Measurements from ENCODE around the gene PAF1. TPM values are rescaled to one million over a fixed set of nuclear protein-coding genes. Genes with fewer than 3 reads are reported as not detected.
A peak's percentile ranks its signal among the peaks of the same experiment; 100 is the strongest.

PAF1 gene
- total RNA-seq, 2 donors from 2014 or later = 31.9 to 41.6 TPM

DNA sequence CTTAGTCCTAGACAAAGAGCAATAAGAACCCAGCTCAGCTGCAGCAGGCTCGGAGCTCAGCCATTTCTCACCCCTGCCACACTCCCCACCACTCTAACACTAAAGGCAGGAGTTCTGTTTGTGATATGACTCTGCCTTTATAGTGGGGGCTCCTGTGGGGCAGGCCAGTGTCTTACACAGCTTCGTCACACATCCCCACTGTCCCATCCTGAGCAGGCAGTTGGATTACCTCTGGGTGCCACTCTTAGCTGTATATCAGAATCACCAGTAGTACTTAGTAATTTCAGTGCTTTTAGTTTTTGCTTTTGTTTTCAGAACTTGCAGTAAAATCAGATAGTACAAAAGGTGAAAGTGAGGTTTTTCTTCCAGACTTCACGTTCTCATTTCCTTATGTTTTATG, 31.9 kb downstream of the PAF1 start:
- Histone ChIP-seq H3K9me3 (no peaks in the 10 kb centered on the region), H3K27me3 (no peaks in the 10 kb centered on the region), H3K36me3 (peaks cover 26% of the 10 kb centered on the region), H3K27ac (no peak overlapping the region), H3K9ac (ENCODE audit: low read depth in 2 of 2, low read length in 2 of 2) (no peak overlapping the region), H3K4me1 (no peaks in the 10 kb centered on the region), H3K4me3 (no peak overlapping the region)
- DNase-seq = no peak
- TF ChIP-seq, protein P1, sequence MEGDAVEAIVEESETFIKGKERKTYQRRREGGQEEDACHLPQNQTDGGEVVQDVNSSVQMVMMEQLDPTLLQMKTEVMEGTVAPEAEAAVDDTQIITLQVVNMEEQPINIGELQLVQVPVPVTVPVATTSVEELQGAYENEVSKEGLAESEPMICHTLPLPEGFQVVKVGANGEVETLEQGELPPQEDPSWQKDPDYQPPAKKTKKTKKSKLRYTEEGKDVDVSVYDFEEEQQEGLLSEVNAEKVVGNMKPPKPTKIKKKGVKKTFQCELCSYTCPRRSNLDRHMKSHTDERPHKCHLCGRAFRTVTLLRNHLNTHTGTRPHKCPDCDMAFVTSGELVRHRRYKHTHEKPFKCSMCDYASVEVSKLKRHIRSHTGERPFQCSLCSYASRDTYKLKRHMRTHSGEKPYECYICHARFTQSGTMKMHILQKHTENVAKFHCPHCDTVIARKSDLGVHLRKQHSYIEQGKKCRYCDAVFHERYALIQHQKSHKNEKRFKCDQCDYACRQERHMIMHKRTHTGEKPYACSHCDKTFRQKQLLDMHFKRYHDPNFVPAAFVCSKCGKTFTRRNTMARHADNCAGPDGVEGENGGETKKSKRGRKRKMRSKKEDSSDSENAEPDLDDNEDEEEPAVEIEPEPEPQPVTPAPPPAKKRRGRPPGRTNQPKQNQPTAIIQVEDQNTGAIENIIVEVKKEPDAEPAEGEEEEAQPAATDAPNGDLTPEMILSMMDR (IDR thresholded peaks at IDR 0.05) = no peak
- intact Hi-C loops (cut with DNase I) = no loop called here

GRCh38 chr19:39356647-39357046, 34.3 kb downstream of the PAF1 start:
- Histone ChIP-seq H3K4me3 (no peak overlapping the region), H3K27me3 (no peaks in the 10 kb centered on the region), H3K4me1 (no peaks in the 10 kb centered on the region), H3K36me3 (peaks cover 26% of the 10 kb centered on the region), H3K27ac (no peak overlapping the region), H3K9me3 (no peaks in the 10 kb centered on the region), H3K9ac (ENCODE audit: low read depth in 2 of 2, low read length in 2 of 2) (no peak overlapping the region)
- intact Hi-C loops (cut with DNase I) = no loop called here
- TF ChIP-seq, protein P1 (IDR thresholded peaks at IDR 0.05) = no peak
- DNase-seq = no peak

DNA sequence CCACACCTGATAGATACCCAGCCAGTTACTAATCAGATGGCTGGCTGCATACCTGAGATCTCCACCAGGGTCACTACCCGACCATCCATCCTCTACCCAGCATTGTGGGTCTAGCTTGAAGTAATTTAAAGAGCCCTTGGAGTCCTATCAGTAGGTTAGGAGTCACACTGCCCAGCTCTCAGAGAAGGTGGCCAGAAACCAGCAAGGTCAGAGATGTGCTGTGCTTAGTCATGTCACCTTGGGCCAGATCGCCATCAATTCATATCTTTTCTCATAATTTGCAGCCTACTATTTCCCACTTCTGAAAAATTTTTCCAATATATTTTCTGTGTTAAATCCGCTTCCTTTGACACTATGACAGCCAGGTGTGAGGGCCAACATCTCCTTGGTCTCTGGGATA, 34.8 kb downstream of the PAF1 start:
- H3K27me3 ChIP-seq = no peaks in the 10 kb centered on the region

DNA sequence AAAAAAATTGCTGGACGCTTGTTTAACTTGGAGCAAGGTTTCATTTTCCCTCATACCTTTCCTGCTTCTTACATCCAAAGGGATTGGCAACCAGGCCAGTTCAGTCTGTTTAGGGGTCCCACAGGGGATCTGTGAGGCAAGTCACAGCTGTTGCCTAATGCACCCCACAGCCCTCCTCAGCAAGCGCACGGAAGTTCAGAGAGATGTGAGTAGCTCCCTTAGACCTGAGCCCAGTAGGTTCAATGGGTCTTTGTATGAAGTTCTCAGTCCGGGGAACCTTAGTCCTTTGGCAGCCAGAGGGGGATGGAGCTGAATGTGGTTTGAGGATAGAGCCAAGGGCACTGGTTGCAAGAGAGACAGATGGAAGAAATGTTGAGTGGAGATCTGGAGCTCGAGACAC, 35.7 kb downstream of the PAF1 start:
- Histone ChIP-seq H3K9ac (ENCODE audit: low read depth in 2 of 2, low read length in 2 of 2) (no peak overlapping the region), H3K27ac (no peak overlapping the region), H3K36me3 (peaks cover 26% of the 10 kb centered on the region), H3K4me3 (no peak overlapping the region), H3K4me1 (no peaks in the 10 kb centered on the region), H3K27me3 (no peaks in the 10 kb centered on the region), H3K9me3 (no peaks in the 10 kb centered on the region)
- intact Hi-C loops (cut with DNase I) = no loop called here
- TF ChIP-seq, protein P1 (IDR thresholded peaks at IDR 0.05) = no peak
- no peak for DNase-seq

More for the DNA sequence above, 34.8 kb downstream of the PAF1 start:
- H3K9ac ChIP-seq (ENCODE audit: low read depth in 2 of 2, low read length in 2 of 2) = no peak overlapping the region
- no peaks in the 10 kb centered on the region for H3K4me1 ChIP-seq
- H3K36me3 ChIP-seq = peaks cover 26% of the 10 kb centered on the region
- H3K4me3 ChIP-seq = no peak overlapping the region
- H3K9me3 ChIP-seq = no peaks in the 10 kb centered on the region
- TF ChIP-seq, protein P1 (IDR thresholded peaks at IDR 0.05) = no peak
- no peak for DNase-seq
- intact Hi-C loops (cut with DNase I) = no loop called here
- no peak overlapping the region for H3K27ac ChIP-seq

GRCh38 chr19:39352381-39353255, 38.3 kb downstream of the PAF1 start:
- TF ChIP-seq, protein P1 (IDR thresholded peaks at IDR 0.05) = no peak
- no peaks in the 10 kb centered on the region for H3K4me1 ChIP-seq
- intact Hi-C loops (cut with DNase I) = no loop called here
- peaks cover 18% of the 10 kb centered on the region for H3K36me3 ChIP-seq
- H3K27me3 ChIP-seq = no peaks in the 10 kb centered on the region
- H3K9me3 ChIP-seq = no peaks in the 10 kb centered on the region
- H3K9ac ChIP-seq (ENCODE audit: low read depth in 2 of 2, low read length in 2 of 2) = peak overlapping the region in 1 of 2 donors; percentile 7
- no peak for DNase-seq
- no peak overlapping the region for H3K27ac ChIP-seq
- no peak overlapping the region for H3K4me3 ChIP-seq
